ENCODE results near the gene VPS8. TPM values are rescaled to one million over a fixed set of nuclear protein-coding genes. Genes with fewer than 3 reads are reported as not detected.

The VPS8 gene
- total and polyA plus RNA-seq, 9 of the 15 experiments (the other 6 are each of a cell fraction or from before 2014, with no cell fraction given): 7.2 to 41.0 (median 28.3) TPM

DNA sequence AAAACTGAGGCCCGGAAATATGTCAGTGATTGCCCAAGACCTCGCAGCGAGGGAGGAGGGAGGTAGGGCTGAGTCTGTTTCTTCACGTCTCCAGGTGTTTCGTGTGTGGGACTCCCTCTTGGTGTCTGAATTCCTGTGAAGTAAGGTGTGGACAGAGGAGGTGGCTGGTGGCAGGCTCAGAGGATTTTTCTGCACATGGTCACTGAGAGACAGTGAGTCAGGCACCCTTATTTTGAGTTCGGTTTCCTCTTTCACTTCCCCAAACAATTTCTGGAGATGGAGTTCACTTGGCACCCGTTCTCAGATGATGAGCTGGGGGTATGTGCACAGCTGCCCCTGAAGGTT lies 46.3 kb upstream of the VPS8 start:
- ChIA-PET POLR2A (interaction anchor here (0.6 to 1.7 kb wide), 5 partner anchors 8 to 1172 kb away, joined by 3 to 5 read pairs (median 3); no protein-coding TSS in a partner anchor), CTCF (ENCODE audit: low intra/inter-chr PET ratio) (no interaction called here)
- H3K27ac ChIP-seq (ENCODE audit: extremely low read depth, low read depth, low read length): no peak overlapping the region
- FAIRE-seq (no peak), DNase-seq (ENCODE audit: extremely low read depth in 1 of 4, low spot score in 3 of 4) (no peak), ATAC-seq (no peak)
- H3K4me3 ChIP-seq: no peak overlapping the region
- no peaks in the 10 kb centered on the region for H3K9me1 ChIP-seq (ENCODE audit: control insufficient read depth, insufficient read depth, low read length)
- TF ChIP-seq TRIM24 (IDR thresholded peaks at IDR 0.05): no peak
- no peak for TF ChIP-seq EZH2 (IDR thresholded peaks at IDR 0.05; ENCODE audit: borderline replicate concordance, low read depth, low read length)
- TF ChIP-seq, protein P1, sequence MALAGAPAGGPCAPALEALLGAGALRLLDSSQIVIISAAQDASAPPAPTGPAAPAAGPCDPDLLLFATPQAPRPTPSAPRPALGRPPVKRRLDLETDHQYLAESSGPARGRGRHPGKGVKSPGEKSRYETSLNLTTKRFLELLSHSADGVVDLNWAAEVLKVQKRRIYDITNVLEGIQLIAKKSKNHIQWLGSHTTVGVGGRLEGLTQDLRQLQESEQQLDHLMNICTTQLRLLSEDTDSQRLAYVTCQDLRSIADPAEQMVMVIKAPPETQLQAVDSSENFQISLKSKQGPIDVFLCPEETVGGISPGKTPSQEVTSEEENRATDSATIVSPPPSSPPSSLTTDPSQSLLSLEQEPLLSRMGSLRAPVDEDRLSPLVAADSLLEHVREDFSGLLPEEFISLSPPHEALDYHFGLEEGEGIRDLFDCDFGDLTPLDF (CRISPR knock-in tag; IDR thresholded peaks at IDR 0.05): no peak
- TF ChIP-seq PHTF2 (CRISPR knock-in tag; IDR thresholded peaks at IDR 0.05): no peak
- TF ChIP-seq PYGO2 (tag; IDR thresholded peaks at IDR 0.05): no peak
- TF ChIP-seq CREB1 (IDR thresholded peaks at IDR 0.05): no peak
- no peak for TF ChIP-seq CREB1 (CRISPR knock-in tag; IDR thresholded peaks at IDR 0.05)
- TF ChIP-seq ZNF445 (CRISPR knock-in tag; IDR thresholded peaks at IDR 0.05; ENCODE audit: low read depth): no peak
- no peak for TF ChIP-seq SRSF1 (IDR thresholded peaks at IDR 0.05; ENCODE audit: low read depth, low read length)
- TF ChIP-seq RBM39 (optimal IDR thresholded peaks at IDR 0.05; ENCODE audit: low read depth, low read length): no peak
- no peaks in the 10 kb centered on the region for H3K36me3 ChIP-seq (ENCODE audit: control insufficient read depth, insufficient read depth, low read length)
- 31% methylated on average over 7 of the region's 7 CpGs for WGBS (ENCODE audit: insufficient coverage, low coverage, missing lambda C conversion rate)
- in situ Hi-C loops (cut with MboI) (no loop called here), intact Hi-C loops (cut with micrococcal nuclease) (no loop called here)
- peaks cover 7 to 17% of the 10 kb centered on the region in 2 experiments; a peak in 3 of 5 replicates for H3K4me1 ChIP-seq (replicated peaks in 1 of 2; ENCODE audit: control insufficient read depth in 2 of 2, insufficient read depth in 2 of 2, low read length in 2 of 2)
- no peaks in the 10 kb centered on the region for H3K79me2 ChIP-seq (ENCODE audit: control insufficient read depth, insufficient read depth, low read length)
- no peak overlapping the region for H3K4me2 ChIP-seq (ENCODE audit: insufficient read depth, low read length)
- H3K9me3 ChIP-seq (replicated peaks; ENCODE audit: control insufficient read depth, insufficient read depth, low read depth, low read length): no peaks in the 10 kb centered on the region
- H3K9ac ChIP-seq (ENCODE audit: insufficient read depth in 1 of 2, low read depth in 2 of 2, low read length in 2 of 2): no peak overlapping the region; a peak in 1 of 4 replicates
- no peaks in the 10 kb centered on the region for H4K20me1 ChIP-seq (replicated peaks; ENCODE audit: control insufficient read depth, insufficient read depth, low read length)
- peaks cover 14 to 23% of the 10 kb centered on the region in 2 experiments; a peak in 4 of 5 replicates for H3K27me3 ChIP-seq (ENCODE audit: control insufficient read depth in 2 of 2, insufficient read depth in 2 of 2, low read length in 2 of 2)
- 0 out of 2 replicates have a peak overlapping the region, but pooled peaks have one; percentile 32 for H2AFZ ChIP-seq (ENCODE audit: low read depth, low read length)
- no TSS peak for BruUV-seq (replicated peaks)

Data from K562 (cell line).